D721Med (cell line): Measurements from ENCODE around the gene GRAMD2B.

Experiments
- DNase-seq: peaks from one replicate; pipeline ENCODE4 v3.0.0; 2011; ENCODE audit warnings: low spot score; ENCODE audit not compliant: insufficient read length
- FAIRE-seq: peaks from 2 replicates; lab custom pipeline; 2011; peaks lifted over from hg19 to GRCh38; lab: Jason Lieb, UNC
- CTCF ChIP-seq: IDR thresholded peaks from 2 replicates; pipeline ENCODE4 v1.5.1; 2012; ENCODE audit warnings: mild to moderate bottlenecking, control low read depth; ENCODE audit not compliant: insufficient read depth; ENCODE audit errors: missing control alignments

The GRAMD2B gene

GRCh38 chr5:126448720-126449119 lies 25.5 kb downstream of the GRAMD2B start:
- no peak for TF ChIP-seq CTCF
- FAIRE-seq (no peak), DNase-seq (no peak)

- FAIRE-seq (no peak), DNase-seq (no peak)
- no peak for TF ChIP-seq CTCF
Observed at GRCh38 chr5:126449751-126450271, 26.6 kb downstream of the GRAMD2B start.

- no peak for TF ChIP-seq CTCF
- FAIRE-seq, result no peak
- DNase-seq, result no peak
Observed at GRCh38 chr5:126450346-126450745, 27.1 kb downstream of the GRAMD2B start.

GRCh38 chr5:126450907-126451306 lies 27.7 kb downstream of the GRAMD2B start:
- no peak for DNase-seq
- no peak for TF ChIP-seq CTCF
- FAIRE-seq, result no peak

- DNase-seq (no peak), FAIRE-seq (no peak)
- TF ChIP-seq CTCF, result no peak
Observed at GRCh38 chr5:126452477-126452876, 29.3 kb downstream of the GRAMD2B start.

- no peak for FAIRE-seq
- TF ChIP-seq CTCF, result no peak
- DNase-seq, result no peak
Observed at GRCh38 chr5:126454081-126454480, 30.9 kb downstream of the GRAMD2B start.

GRCh38 chr5:126454535-126454934 lies 31.3 kb downstream of the GRAMD2B start:
- FAIRE-seq, result no peak
- no peak for TF ChIP-seq CTCF
- no peak for DNase-seq
